Neuron (in vitro differentiated cells): ENCODE measurements around the gene CD300LG.
"Not testable (repeated sequence)": the region's sequence is repeated elsewhere in the genome, so short reads cannot be mapped to it uniquely, and the experiment has no call there.

ENCODE experiments used
- H2AFZ ChIP-seq: one replicate; pipeline ENCODE4 v1.6.1; 2013; ENCODE audit warnings: low read depth, mild to moderate bottlenecking, inconsistent platforms, low read length, moderate library complexity
- H3K27me3 ChIP-seq: one replicate; pipeline ENCODE4 v1.6.1; 2013; ENCODE audit warnings: low read length; ENCODE audit not compliant: insufficient read depth
- H3K36me3 ChIP-seq: one replicate; pipeline ENCODE4 v1.6.1; 2013; ENCODE audit warnings: low read length; ENCODE audit not compliant: insufficient read depth
- H3K4me1 ChIP-seq: one replicate; pipeline ENCODE4 v1.6.1; 2013; ENCODE audit warnings: low read length; ENCODE audit not compliant: insufficient read depth
- H3K4me3 ChIP-seq: 2 replicates; pipeline ENCODE4 v1.5.1; 2013; ENCODE audit warnings: mild to moderate bottlenecking, low read length, moderate library complexity
- H3K9me3 ChIP-seq: one replicate; pipeline ENCODE4 v1.6.1; 2013; ENCODE audit warnings: low read length

Gene CD300LG

GRCh38 chr17:43846963-43847371 lies at the start of gene CD300LG:
Gene CD300LG (plus strand): TSS chr17:43847176. CDS start chr17:43847217, 41 bp downstream.
- Histone ChIP-seq H3K36me3 (no peaks in the 10 kb centered on the region), H3K27me3 (peaks cover 1% of the 10 kb centered on the region), H3K9me3 (no peaks in the 10 kb centered on the region), H3K4me3 (no peak within 1 kb of the TSS), H2AFZ (no peak within 1 kb of the TSS), H3K4me1 (no peaks in the 10 kb centered on the region)

- not testable (repeated sequence) for H3K27me3 ChIP-seq, H3K9me3 ChIP-seq, H3K36me3 ChIP-seq, H2AFZ ChIP-seq, H3K4me3 ChIP-seq
- H3K4me1 ChIP-seq: peaks cover 13% of the 10 kb centered on the region
These were observed 49.0 kb upstream of the CD300LG start for GRCh38 chr17:43798024-43798423.

- H2AFZ ChIP-seq: no peak overlapping the region
- H3K4me3 ChIP-seq: no peak overlapping the region
- H3K36me3 ChIP-seq: no peaks in the 10 kb centered on the region
- no peaks in the 10 kb centered on the region for H3K27me3 ChIP-seq
- H3K9me3 ChIP-seq: peaks cover 2% of the 10 kb centered on the region
- peaks cover 13% of the 10 kb centered on the region for H3K4me1 ChIP-seq
These were observed 47.9 kb upstream of the CD300LG start for GRCh38 chr17:43799047-43799446.

GRCh38 chr17:43800736-43801135 lies 46.2 kb upstream of the CD300LG start:
- no peak overlapping the region for H3K4me3 ChIP-seq
- H3K4me1 ChIP-seq: peaks cover 13% of the 10 kb centered on the region
- H2AFZ ChIP-seq: no peak overlapping the region
- H3K9me3 ChIP-seq: peaks cover 2% of the 10 kb centered on the region
- no peaks in the 10 kb centered on the region for H3K27me3 ChIP-seq
- no peaks in the 10 kb centered on the region for H3K36me3 ChIP-seq

GRCh38 chr17:43801844-43802243 lies 45.1 kb upstream of the CD300LG start:
- no peaks in the 10 kb centered on the region for H3K36me3 ChIP-seq
- H3K4me3 ChIP-seq: no peak overlapping the region
- H2AFZ ChIP-seq: no peak overlapping the region
- no peaks in the 10 kb centered on the region for H3K27me3 ChIP-seq
- peaks cover 2% of the 10 kb centered on the region for H3K9me3 ChIP-seq
- H3K4me1 ChIP-seq: peaks cover 13% of the 10 kb centered on the region

GRCh38 chr17:43803758-43804157 lies 43.2 kb upstream of the CD300LG start:
- Histone ChIP-seq H3K9me3 (no peaks in the 10 kb centered on the region), H2AFZ (no peak overlapping the region), H3K36me3 (peaks cover 4% of the 10 kb centered on the region), H3K4me1 (peaks cover 13% of the 10 kb centered on the region), H3K27me3 (no peaks in the 10 kb centered on the region), H3K4me3 (no peak overlapping the region)

- Histone ChIP-seq H3K9me3 (no peaks in the 10 kb centered on the region), H3K27me3 (no peaks in the 10 kb centered on the region), H3K4me1 (peaks cover 13% of the 10 kb centered on the region), H3K4me3 (no peak overlapping the region), H2AFZ (no peak overlapping the region), H3K36me3 (peaks cover 5% of the 10 kb centered on the region)
These were observed 41.9 kb upstream of the CD300LG start for GRCh38 chr17:43805117-43805516.

- Histone ChIP-seq H3K36me3 (peaks cover 5% of the 10 kb centered on the region), H2AFZ (no peak overlapping the region), H3K4me1 (no peaks in the 10 kb centered on the region), H3K4me3 (no peak overlapping the region), H3K27me3 (no peaks in the 10 kb centered on the region), H3K9me3 (no peaks in the 10 kb centered on the region)
These were observed 38.9 kb upstream of the CD300LG start for GRCh38 chr17:43808076-43808475.

- H3K9me3 ChIP-seq: no peaks in the 10 kb centered on the region
- no peaks in the 10 kb centered on the region for H3K27me3 ChIP-seq
- H3K4me3 ChIP-seq: no peak overlapping the region
- H3K36me3 ChIP-seq: peaks cover 5% of the 10 kb centered on the region
- no peaks in the 10 kb centered on the region for H3K4me1 ChIP-seq
- H2AFZ ChIP-seq: no peak overlapping the region
These were observed 37.9 kb upstream of the CD300LG start for GRCh38 chr17:43809121-43809520.

- H3K9me3 ChIP-seq: no peaks in the 10 kb centered on the region
- peaks cover 5% of the 10 kb centered on the region for H3K36me3 ChIP-seq
- H2AFZ ChIP-seq: no peak overlapping the region
- no peaks in the 10 kb centered on the region for H3K27me3 ChIP-seq
- no peak overlapping the region for H3K4me3 ChIP-seq
- no peaks in the 10 kb centered on the region for H3K4me1 ChIP-seq
These were observed 36.7 kb upstream of the CD300LG start for GRCh38 chr17:43810226-43810715.

GRCh38 chr17:43810823-43811222 lies 36.2 kb upstream of the CD300LG start:
- no peaks in the 10 kb centered on the region for H3K4me1 ChIP-seq
- no peak overlapping the region for H3K4me3 ChIP-seq
- H3K27me3 ChIP-seq: no peaks in the 10 kb centered on the region
- H3K9me3 ChIP-seq: no peaks in the 10 kb centered on the region
- peaks cover 5% of the 10 kb centered on the region for H3K36me3 ChIP-seq
- H2AFZ ChIP-seq: no peak overlapping the region

GRCh38 chr17:43812396-43813265 lies 34.3 kb upstream of the CD300LG start:
- no peaks in the 10 kb centered on the region for H3K4me1 ChIP-seq
- H3K4me3 ChIP-seq: no peak overlapping the region
- no peaks in the 10 kb centered on the region for H3K9me3 ChIP-seq
- no peak overlapping the region for H2AFZ ChIP-seq
- peaks cover 5% of the 10 kb centered on the region for H3K36me3 ChIP-seq
- H3K27me3 ChIP-seq: no peaks in the 10 kb centered on the region

GRCh38 chr17:43813386-43813785 lies 33.6 kb upstream of the CD300LG start:
- no peaks in the 10 kb centered on the region for H3K27me3 ChIP-seq
- no peaks in the 10 kb centered on the region for H3K4me1 ChIP-seq
- no peak overlapping the region for H2AFZ ChIP-seq
- no peaks in the 10 kb centered on the region for H3K9me3 ChIP-seq
- peaks cover 4% of the 10 kb centered on the region for H3K36me3 ChIP-seq
- H3K4me3 ChIP-seq: no peak overlapping the region
